WTC11 (cell line): ENCODE results near the gene PTPRT.

ENCODE experiments used
- HMGA2 ChIP-seq: fragments of 250-450 bp; sonication (Bioruptor Pico); IDR thresholded peaks from 2 replicates; pipeline ENCODE4 v1.4.0; 2021; ENCODE audit warnings: mild to moderate bottlenecking, moderate library complexity
- JUN ChIP-seq: sonication (generic); formaldehyde crosslinking; IDR thresholded peaks from 2 replicates; pipeline ENCODE4 v1.8.0; 2023; ENCODE audit warnings: mild to moderate bottlenecking, missing genetic modification reagents
- MYBL2 ChIP-seq: sonication (generic); formaldehyde crosslinking; IDR thresholded peaks from 2 replicates; pipeline ENCODE4 v1.8.1; 2023; ENCODE audit warnings: mild to moderate bottlenecking, moderate library complexity, missing genetic modification reagents
- OVOL2 ChIP-seq: fragments of 250-450 bp; sonication (Bioruptor Pico); IDR thresholded peaks from 2 replicates; pipeline ENCODE4 v1.9.0; 2021; ENCODE audit warnings: mild to moderate bottlenecking, borderline replicate concordance
- TF ChIP-seq, protein P1 (sequence below): fragments of 200-600 bp; IDR thresholded peaks from 2 replicates; pipeline ENCODE4 v1.8.0; 2022; ENCODE audit warnings: antibody characterized with exemption
- TF ChIP-seq, protein P2 (sequence below): sonication (generic); formaldehyde crosslinking; IDR thresholded peaks from 2 replicates; pipeline ENCODE4 v1.8.1; 2023; ENCODE audit warnings: mild to moderate bottlenecking, missing genetic modification reagents, moderate library complexity

DNA sequence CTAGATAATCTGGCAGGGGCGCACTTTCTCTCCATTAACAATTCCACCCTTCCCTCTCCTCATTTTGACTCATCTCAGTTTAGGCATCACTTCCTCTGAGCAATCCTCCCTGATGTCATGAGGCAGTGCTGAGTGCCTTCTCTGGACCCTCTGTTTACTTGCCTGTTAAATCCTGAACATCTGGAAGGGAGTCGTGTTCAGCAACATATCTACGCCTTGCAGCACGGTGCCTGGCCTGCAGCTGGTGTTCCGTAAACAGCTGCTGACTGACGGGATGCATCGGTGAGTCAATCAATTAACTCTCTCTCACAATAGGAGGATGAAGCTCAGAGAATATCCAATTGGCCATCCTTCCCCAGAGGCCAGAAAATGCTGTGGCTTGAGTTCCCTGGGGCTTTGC is 613.5 kb downstream of the PTPRT start:
- TF ChIP-seq, protein P1, sequence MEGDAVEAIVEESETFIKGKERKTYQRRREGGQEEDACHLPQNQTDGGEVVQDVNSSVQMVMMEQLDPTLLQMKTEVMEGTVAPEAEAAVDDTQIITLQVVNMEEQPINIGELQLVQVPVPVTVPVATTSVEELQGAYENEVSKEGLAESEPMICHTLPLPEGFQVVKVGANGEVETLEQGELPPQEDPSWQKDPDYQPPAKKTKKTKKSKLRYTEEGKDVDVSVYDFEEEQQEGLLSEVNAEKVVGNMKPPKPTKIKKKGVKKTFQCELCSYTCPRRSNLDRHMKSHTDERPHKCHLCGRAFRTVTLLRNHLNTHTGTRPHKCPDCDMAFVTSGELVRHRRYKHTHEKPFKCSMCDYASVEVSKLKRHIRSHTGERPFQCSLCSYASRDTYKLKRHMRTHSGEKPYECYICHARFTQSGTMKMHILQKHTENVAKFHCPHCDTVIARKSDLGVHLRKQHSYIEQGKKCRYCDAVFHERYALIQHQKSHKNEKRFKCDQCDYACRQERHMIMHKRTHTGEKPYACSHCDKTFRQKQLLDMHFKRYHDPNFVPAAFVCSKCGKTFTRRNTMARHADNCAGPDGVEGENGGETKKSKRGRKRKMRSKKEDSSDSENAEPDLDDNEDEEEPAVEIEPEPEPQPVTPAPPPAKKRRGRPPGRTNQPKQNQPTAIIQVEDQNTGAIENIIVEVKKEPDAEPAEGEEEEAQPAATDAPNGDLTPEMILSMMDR, result no peak
- TF ChIP-seq MYBL2 (CRISPR knock-in tag) (no peak), HMGA2 (CRISPR knock-in tag) (no peak), OVOL2 (CRISPR knock-in tag) (no peak), JUN (CRISPR knock-in tag) (no peak)
- TF ChIP-seq, protein P2, sequence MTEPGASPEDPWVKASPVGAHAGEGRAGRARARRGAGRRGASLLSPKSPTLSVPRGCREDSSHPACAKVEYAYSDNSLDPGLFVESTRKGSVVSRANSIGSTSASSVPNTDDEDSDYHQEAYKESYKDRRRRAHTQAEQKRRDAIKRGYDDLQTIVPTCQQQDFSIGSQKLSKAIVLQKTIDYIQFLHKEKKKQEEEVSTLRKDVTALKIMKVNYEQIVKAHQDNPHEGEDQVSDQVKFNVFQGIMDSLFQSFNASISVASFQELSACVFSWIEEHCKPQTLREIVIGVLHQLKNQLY (CRISPR knock-in tag), result no peak
